Right atrium auricular region (tissue), 2 donors: ENCODE data around the gene ELAC2. TPM values are rescaled to one million over a fixed set of nuclear protein-coding genes. Genes with fewer than 3 reads are reported as not detected.

ENCODE experiments used
- DNase-seq: peaks from one replicate; pipeline ENCODE4 v3.0.0-alpha.2; 2019; ENCODE audit warnings: low spot score
- H3K27ac ChIP-seq, 2 donors: fragments of 200-600 bp; sonication (generic); 1 replicate in 1 of 2; 2 replicates in 1 of 2; pipeline ENCODE4 v1.5.1; 2016 to 2019
- H3K27me3 ChIP-seq, 2 donors: fragments of 200-600 bp; sonication (generic); one replicate each; pipeline versions ENCODE4 v1.5.1 to v1.6.0; 2017 to 2019
- H3K36me3 ChIP-seq: fragments of 200-600 bp; sonication (generic); one replicate; pipeline ENCODE4 v1.5.1; 2016
- H3K4me1 ChIP-seq, 2 donors: fragments of 200-600 bp; sonication (generic); one replicate each; pipeline versions ENCODE4 v1.5.1 to v1.6.0; 2017 to 2019
- H3K4me3 ChIP-seq, 2 donors: fragments of 200-600 bp; sonication (generic); 1 replicate in 1 of 2; 2 replicates in 1 of 2; pipeline ENCODE4 v1.5.1; 2017 to 2019; ENCODE audit warnings: mild to moderate bottlenecking in 1 of 2, moderate library complexity in 1 of 2
- H3K9me3 ChIP-seq, 2 donors: fragments of 200-600 bp; sonication (generic); one replicate each; pipeline ENCODE4 v1.5.1; 2019
- CTCF ChIP-seq, 2 donors: fragments of 200-600 bp; sonication (generic); IDR thresholded peaks; one replicate each; pipeline ENCODE4 v1.5.1; 2019; ENCODE audit warnings: antibody characterized with exemption in 2 of 2
- total RNA-seq, 2 donors: library from RNA; depleted of rRNA; stranded (reverse); fragments of >200 nt; gene quantifications; one replicate each; pipeline ENCODE4 v1.1.0, GENCODE V29; 2016

Gene ELAC2
- total RNA-seq, 2 donors from 2014 or later = 40.1 to 55.2 TPM

GRCh38 chr17:13027246-13027645 is 9.4 kb upstream of the ELAC2 start:
- no peak overlapping the region for H3K27ac ChIP-seq
- H3K36me3 ChIP-seq = no peaks in the 10 kb centered on the region
- TF ChIP-seq CTCF (IDR thresholded peaks at IDR 0.05) = no peak
- H3K9me3 ChIP-seq = no peaks in the 10 kb centered on the region
- no peak overlapping the region for H3K4me3 ChIP-seq
- no peaks in the 10 kb centered on the region for H3K27me3 ChIP-seq
- DNase-seq = no peak
- H3K4me1 ChIP-seq = peaks cover 0 to 8% of the 10 kb centered on the region in 2 donors

GRCh38 chr17:13025687-13026086 is 7.9 kb upstream of the ELAC2 start:
- H3K9me3 ChIP-seq = no peaks in the 10 kb centered on the region

GRCh38 chr17:13025258-13025627 is 7.4 kb upstream of the ELAC2 start:
- no peak for TF ChIP-seq CTCF (IDR thresholded peaks at IDR 0.05)

More at GRCh38 chr17:13025687-13026086, 7.9 kb upstream of the ELAC2 start:
- Histone ChIP-seq H3K27ac (no peak overlapping the region), H3K4me1 (peaks cover 0 to 8% of the 10 kb centered on the region in 2 donors), H3K27me3 (no peaks in the 10 kb centered on the region), H3K4me3 (no peak overlapping the region), H3K36me3 (no peaks in the 10 kb centered on the region)
- DNase-seq = no peak
- no peak for TF ChIP-seq CTCF (IDR thresholded peaks at IDR 0.05)

GRCh38 chr17:13024526-13025257 is 6.9 kb upstream of the ELAC2 start:
- Histone ChIP-seq H3K4me3 (peak overlapping the region in 1 of 2 donors; percentile 33), H3K27ac (no peak overlapping the region)
- DNase-seq = no peak

More at GRCh38 chr17:13025258-13025627, 7.4 kb upstream of the ELAC2 start:
- H3K4me3 ChIP-seq = no peak overlapping the region
- no peak overlapping the region for H3K27ac ChIP-seq
- no peaks in the 10 kb centered on the region for H3K27me3 ChIP-seq
- no peaks in the 10 kb centered on the region for H3K9me3 ChIP-seq
- no peak for DNase-seq
- no peaks in the 10 kb centered on the region for H3K36me3 ChIP-seq
- H3K4me1 ChIP-seq = peaks cover 0 to 8% of the 10 kb centered on the region in 2 donors

GRCh38 chr17:13024016-13024415 is 6.2 kb upstream of the ELAC2 start:
- no peak overlapping the region for H3K27ac ChIP-seq
- H3K4me3 ChIP-seq = no peak overlapping the region
- H3K27me3 ChIP-seq = no peaks in the 10 kb centered on the region

More at GRCh38 chr17:13024526-13025257, 6.9 kb upstream of the ELAC2 start:
- Histone ChIP-seq H3K4me1 (peaks cover 0 to 8% of the 10 kb centered on the region in 2 donors), H3K9me3 (no peaks in the 10 kb centered on the region), H3K36me3 (no peaks in the 10 kb centered on the region), H3K27me3 (no peaks in the 10 kb centered on the region)
- peak; percentile 90 to 95 for TF ChIP-seq CTCF (IDR thresholded peaks at IDR 0.05)

More at GRCh38 chr17:13024016-13024415, 6.2 kb upstream of the ELAC2 start:
- no peak for DNase-seq
- Histone ChIP-seq H3K9me3 (no peaks in the 10 kb centered on the region), H3K36me3 (no peaks in the 10 kb centered on the region), H3K4me1 (peaks cover 0 to 8% of the 10 kb centered on the region in 2 donors)
- no peak for TF ChIP-seq CTCF (IDR thresholded peaks at IDR 0.05)
